HG03139 (cell line): Measurements from ENCODE around the gene NSDHL.

Experiments used
- ATAC-seq: cut with Tn5 transposase; IDR thresholded peaks from one replicate; pipeline ENCODE4 v1.9.1; 2021; ENCODE audit not compliant: unreplicated experiment

The NSDHL gene

DNA sequence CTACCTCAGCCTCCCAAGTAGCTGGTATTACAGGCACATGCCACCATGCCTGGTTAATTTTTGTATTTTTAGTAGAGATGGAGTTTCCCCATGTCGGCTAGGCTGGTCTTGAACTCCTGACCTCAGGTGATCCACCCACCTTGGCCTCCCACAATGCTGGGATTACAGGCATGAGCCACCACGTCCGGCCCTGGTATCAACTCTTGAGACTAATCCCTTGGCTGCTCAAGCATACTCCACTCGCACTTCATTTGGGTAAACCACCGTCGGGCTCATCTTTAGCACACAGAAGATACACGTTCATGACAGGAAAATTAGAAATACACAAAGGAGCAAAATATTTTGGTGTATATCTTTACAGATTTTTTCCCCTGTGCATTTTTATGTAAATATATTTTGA lies 79.2 kb downstream of the NSDHL start:
- ATAC-seq, result peak; percentile 63

DNA sequence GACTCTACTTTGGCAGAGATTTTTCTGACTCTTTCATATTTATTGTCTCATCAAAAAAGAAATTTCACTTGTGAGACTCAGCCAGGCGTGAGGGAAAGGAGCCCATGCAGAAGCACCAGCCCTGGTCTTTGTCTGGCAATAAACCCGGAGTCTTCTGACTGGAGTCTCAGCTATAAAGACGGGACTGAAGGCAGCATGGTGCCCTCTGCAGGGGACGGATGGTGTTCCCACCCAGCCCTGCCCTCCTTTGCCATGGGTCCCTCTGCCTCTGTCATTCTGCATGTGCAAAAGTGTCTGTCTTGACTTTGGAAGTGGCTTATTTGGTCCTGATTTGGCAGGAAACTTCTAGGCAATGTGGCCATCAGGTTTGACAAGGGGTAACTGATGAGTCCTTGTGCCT lies 81.2 kb downstream of the NSDHL start:
- ATAC-seq, result no peak

DNA sequence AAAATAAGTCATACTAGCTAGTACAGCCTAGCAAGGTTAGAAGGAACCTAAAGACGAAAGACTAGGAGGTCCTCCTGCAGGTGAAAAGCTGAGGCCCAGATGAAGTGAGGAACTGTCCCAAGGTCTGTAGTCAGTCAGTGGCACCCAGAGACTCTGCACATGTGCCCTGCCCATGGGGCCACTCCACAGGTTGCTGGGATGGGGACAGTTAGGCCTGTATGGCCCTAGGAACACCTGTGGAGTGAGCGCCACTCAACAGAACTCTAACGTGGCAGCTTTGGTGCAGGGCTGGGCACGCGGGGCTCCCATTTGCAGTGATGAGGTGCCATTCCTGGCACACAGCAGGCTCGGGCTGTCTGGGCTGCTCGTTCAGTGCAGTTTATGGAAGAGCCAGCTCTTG lies 81.8 kb downstream of the NSDHL start:
- ATAC-seq, result no peak

DNA sequence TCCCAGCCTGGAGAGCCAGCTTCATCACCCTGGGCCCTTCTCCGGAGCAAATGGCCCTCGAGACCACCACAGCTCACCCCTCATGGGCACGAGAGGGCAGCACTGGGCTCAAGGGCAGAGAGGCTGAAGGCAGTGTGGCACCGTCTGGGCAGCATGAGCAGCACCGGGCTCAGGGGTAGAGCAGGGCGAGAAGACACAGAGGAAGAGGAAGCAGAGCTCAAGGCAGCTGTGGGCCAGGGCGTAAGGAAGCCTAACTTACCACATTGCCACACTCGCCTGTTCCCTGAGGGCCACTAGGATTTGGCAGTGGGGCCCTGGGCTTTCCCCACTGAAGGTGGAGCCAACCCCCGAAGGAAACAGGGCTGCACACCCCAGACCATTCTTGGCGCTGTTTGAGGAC lies 82.5 kb downstream of the NSDHL start:
- ATAC-seq, result no peak

DNA sequence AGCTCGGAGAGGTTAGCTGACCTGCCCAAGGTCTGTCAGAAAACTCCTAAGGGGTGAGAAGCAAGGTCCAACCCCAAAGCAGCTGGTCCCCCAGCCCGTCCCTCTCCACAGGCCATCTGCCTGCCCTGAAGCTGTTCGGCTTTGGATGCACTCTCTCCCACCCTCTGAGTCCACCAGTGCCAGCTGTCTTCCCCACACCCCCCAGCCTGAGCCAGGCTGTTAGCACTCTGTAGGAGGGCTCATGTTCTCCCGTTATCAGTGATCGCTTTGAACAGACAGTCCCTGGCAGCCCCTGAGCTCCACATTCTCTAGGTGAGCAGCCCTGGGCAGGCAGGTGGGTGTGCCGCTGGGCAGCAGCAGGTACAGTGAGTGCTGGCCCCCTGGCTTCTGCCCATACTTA lies 83.0 kb downstream of the NSDHL start:
- ATAC-seq, result no peak

DNA sequence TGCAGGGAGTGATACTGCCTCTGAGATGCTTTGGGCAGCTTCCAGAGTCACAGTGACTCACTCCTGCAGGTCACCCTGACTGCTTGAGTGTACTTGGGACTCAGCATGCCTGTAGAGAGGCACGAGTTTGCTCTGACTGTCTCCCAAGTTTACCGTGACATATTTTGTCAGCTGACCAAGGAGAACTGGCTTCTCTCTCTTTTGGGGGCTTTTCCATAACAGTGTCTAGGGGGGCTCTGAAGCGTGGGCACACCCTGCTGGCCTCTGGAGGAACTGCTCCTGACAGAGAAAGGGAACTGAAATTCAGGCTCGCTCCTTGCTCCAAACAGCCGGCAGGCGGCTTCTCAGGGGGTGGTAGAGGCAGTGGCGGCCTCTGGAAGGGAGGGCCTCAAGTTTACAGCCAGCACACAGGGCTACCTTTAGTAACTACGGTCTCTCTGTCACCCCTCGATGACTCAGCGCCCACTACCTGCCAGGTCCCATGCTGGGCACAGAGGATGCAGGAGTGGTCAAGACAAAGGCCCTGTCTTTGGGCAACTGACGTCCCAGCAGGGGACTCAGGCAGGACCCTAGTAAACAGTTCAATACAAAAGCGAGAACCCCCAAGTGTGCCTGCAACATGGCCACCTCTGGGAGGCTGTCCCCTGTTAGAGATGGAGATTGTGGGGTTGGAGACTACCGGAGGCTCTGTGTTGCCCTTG lies 84.8 kb downstream of the NSDHL start:
- ATAC-seq, result peak; percentile 84

DNA sequence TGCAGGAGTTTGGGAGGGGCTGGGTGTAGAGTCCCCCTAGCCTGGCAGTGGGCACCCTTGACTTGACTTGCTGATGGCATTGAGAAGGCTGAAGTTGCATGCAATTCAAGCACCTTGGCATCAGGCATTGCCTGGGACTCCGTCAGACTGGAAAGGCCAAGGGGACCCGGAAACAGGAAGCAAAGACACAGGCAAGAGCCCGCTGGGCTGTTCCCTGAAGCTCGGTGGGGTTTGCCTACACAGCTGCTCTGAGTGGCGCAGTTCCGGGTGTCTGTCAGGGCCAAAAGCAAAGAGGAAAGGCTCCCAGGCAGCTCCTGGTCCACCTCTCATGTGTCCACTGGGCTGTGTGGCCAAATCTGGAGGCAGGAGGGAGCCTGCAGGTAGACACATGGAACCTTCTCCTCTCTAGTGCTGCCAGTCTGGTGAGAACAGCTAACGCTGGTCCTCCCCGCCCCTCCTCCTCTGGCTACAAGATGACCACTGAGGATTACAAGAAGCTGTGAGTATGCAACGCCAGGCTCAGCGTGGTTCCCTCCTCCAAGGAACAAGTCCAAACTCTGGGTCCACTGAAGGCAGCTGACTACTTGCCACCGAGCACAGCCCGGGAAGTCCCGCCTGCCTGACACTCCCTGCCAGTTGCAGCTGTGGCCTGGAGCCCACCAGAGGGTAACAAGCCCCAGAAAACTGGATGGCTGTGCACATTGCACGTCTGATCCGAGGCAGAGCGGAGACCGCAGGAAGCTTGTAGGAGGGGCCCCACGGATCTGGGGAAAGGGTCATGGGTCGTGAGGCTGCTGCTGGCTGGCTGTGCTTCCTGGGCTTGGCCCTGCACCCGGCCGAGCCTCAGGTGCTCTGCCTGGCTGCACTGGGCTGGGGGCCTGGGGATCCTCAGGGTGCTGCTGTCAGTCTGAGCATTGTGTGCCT lies 87.1 kb downstream of the NSDHL start:
- no peak for ATAC-seq

DNA sequence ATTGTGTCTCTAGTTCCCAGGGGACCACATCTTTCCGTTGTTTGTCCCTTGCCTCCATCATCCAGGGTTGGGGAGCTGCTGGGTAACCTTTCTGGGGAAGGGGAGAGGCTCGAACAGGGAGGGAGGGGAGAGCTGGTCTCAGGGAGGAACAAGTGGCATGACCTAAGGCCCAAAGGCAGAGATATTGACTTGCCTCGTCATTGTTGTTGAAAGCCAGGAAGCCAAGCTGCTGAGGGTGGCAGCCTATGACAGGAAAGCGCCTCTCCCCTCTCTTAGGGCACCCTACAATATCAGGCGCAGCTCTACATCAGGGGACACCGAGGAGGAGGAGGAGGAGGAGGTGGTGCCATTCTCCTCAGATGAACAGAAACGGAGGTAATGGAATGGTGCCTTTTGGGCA lies 87.8 kb downstream of the NSDHL start:
- ATAC-seq, result no peak
